Measurements from ENCODE around the gene PGC. TPM values are rescaled to one million over a fixed set of nuclear protein-coding genes. Genes with fewer than 3 reads are reported as not detected.
A peak's percentile ranks its signal among the peaks of the same experiment; 100 is the strongest.

The PGC gene
- total RNA-seq, 1 donor from 2014 or later = not detected

DNA sequence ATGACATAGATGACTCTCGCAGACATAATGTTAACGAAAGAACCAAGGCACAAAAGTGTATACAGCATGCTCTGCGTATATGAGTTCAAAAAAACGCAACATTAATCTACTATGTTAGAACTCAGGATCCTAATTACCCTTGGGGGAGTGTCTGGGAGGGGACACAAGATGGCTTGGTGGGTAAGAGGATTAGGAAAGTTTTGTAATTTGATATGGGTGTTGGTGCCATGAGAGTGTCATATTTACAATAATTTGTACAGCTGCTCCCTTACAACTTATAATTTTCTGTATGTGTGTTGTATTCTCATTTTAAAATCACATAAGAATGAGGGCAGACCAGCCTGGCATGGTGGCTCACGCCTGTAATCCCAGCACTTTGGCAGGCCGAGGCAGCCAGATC lies 50.4 kb downstream of the PGC start:
- Mint-ChIP-seq H3K36me3 (ENCODE audit: low read depth) (peaks cover 58% of the 10 kb centered on the region), H3K9me3 (no peaks in the 10 kb centered on the region), H3K27ac (peak overlapping the region; percentile 70), H3K27me3 (no peaks in the 10 kb centered on the region), H3K4me1 (peaks cover 82% of the 10 kb centered on the region), H3K4me3 (no peak overlapping the region)
- TF ChIP-seq, protein P1, sequence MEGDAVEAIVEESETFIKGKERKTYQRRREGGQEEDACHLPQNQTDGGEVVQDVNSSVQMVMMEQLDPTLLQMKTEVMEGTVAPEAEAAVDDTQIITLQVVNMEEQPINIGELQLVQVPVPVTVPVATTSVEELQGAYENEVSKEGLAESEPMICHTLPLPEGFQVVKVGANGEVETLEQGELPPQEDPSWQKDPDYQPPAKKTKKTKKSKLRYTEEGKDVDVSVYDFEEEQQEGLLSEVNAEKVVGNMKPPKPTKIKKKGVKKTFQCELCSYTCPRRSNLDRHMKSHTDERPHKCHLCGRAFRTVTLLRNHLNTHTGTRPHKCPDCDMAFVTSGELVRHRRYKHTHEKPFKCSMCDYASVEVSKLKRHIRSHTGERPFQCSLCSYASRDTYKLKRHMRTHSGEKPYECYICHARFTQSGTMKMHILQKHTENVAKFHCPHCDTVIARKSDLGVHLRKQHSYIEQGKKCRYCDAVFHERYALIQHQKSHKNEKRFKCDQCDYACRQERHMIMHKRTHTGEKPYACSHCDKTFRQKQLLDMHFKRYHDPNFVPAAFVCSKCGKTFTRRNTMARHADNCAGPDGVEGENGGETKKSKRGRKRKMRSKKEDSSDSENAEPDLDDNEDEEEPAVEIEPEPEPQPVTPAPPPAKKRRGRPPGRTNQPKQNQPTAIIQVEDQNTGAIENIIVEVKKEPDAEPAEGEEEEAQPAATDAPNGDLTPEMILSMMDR (IDR thresholded peaks at IDR 0.05) = no peak
- ATAC-seq (ENCODE audit: low read depth) (no peak), DNase-seq (no peak)
- ChIA-PET POLR2A (interaction anchor here (2.2 to 6.4 kb wide), 2 partner anchors 9 to 37 kb away, joined by 13 to 58 read pairs; no protein-coding TSS in a partner anchor), CTCF (interaction anchor here (1.6 to 5.7 kb wide), 2 partner anchors 8 to 14 kb away, joined by 3 to 32 read pairs; no protein-coding TSS in a partner anchor)
- intact Hi-C loops (cut with micrococcal nuclease) = loop anchor here (2.0 to 5.0 kb wide), 2 partner anchors 14 to 36 kb away; no protein-coding TSS in a partner anchor

DNA sequence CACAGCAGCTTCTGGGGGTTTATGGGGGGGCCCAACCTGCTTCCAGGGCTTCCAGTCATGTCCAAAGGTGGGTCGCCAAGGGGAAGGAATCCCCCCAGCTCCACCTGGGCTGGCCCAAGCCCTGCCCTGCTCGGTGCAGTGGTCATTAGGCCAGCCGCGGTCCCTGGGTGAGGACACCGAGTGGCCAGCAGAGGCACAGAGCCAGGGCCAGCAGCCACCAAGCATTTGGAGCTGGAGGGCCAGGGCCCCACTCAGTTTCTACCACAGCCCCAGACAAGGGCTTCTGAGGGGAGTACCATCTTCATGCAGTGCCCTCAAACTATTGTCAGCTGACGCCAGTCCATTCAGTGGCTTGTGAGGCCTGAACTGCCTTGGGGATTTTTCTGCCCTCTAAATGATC lies 51.4 kb downstream of the PGC start:
- H3K9me3 Mint-ChIP-seq = no peaks in the 10 kb centered on the region
- H3K36me3 Mint-ChIP-seq (ENCODE audit: low read depth) = peaks cover 61% of the 10 kb centered on the region
- H3K4me1 Mint-ChIP-seq = peaks cover 72% of the 10 kb centered on the region
- POLR2A ChIA-PET = interaction anchor here (0.6 to 6.4 kb wide), 5 partner anchors 10 to 247 kb away, joined by 3 to 58 read pairs (median 7); no protein-coding TSS in a partner anchor
- H3K4me3 Mint-ChIP-seq = no peak overlapping the region
- no peak for DNase-seq
- TF ChIP-seq, protein P1 (IDR thresholded peaks at IDR 0.05) = no peak
- no peaks in the 10 kb centered on the region for H3K27me3 Mint-ChIP-seq
- CTCF ChIA-PET = interaction anchor here (0.8 to 5.7 kb wide), 2 partner anchors 9 to 12 kb away, joined by 3 to 32 read pairs; no protein-coding TSS in a partner anchor
- intact Hi-C loops (cut with micrococcal nuclease) = loop anchor here (2.0 to 5.0 kb wide), 2 partner anchors 13 to 36 kb away; no protein-coding TSS in a partner anchor
- ATAC-seq (ENCODE audit: low read depth) = no peak
- peak overlapping the region; percentile 22 for H3K27ac Mint-ChIP-seq

- TF ChIP-seq, protein P1 (IDR thresholded peaks at IDR 0.05) = no peak
- H3K9me3 Mint-ChIP-seq = no peaks in the 10 kb centered on the region
- H3K27ac Mint-ChIP-seq = peak overlapping the region; percentile 77
- H3K4me1 Mint-ChIP-seq = peaks cover 65% of the 10 kb centered on the region
- POLR2A ChIA-PET = interaction anchor here (0.9 to 6.4 kb wide), 5 partner anchors 11 to 39 kb away, joined by 3 to 58 read pairs (median 7); no protein-coding TSS in a partner anchor
- intact Hi-C loops (cut with micrococcal nuclease) = loop anchor here (5.0 kb wide), 1 partner anchor 37 kb away; no protein-coding TSS in a partner anchor
- peak overlapping the region; percentile 15 for H3K4me3 Mint-ChIP-seq
- no peak for DNase-seq
- CTCF ChIA-PET = interaction anchor here (5.7 kb wide), 1 partner anchor 10 kb away, joined by 32 read pairs; no protein-coding TSS in a partner anchor
- peaks cover 65% of the 10 kb centered on the region for H3K36me3 Mint-ChIP-seq (ENCODE audit: low read depth)
- H3K27me3 Mint-ChIP-seq = no peaks in the 10 kb centered on the region
- no peak for ATAC-seq (ENCODE audit: low read depth)
These were observed 52.2 kb downstream of the PGC start for GRCh38 chr6:41694815-41695526.

- Mint-ChIP-seq H3K9me3 (no peaks in the 10 kb centered on the region), H3K27me3 (no peaks in the 10 kb centered on the region), H3K4me1 (peaks cover 54% of the 10 kb centered on the region), H3K27ac (peak overlapping the region; percentile 77), H3K36me3 (ENCODE audit: low read depth) (peaks cover 63% of the 10 kb centered on the region), H3K4me3 (no peak overlapping the region)
- CTCF ChIA-PET = interaction anchor here (3.4 to 5.7 kb wide), 2 partner anchors 9 to 12 kb away, joined by 12 to 32 read pairs; no protein-coding TSS in a partner anchor
- DNase-seq = no peak
- POLR2A ChIA-PET = interaction anchor here (0.5 to 6.4 kb wide), 8 partner anchors 8 to 1768 kb away, joined by 3 to 58 read pairs (median 4); no protein-coding TSS in a partner anchor
- intact Hi-C loops (cut with micrococcal nuclease) = no loop called here
- no peak for ATAC-seq (ENCODE audit: low read depth)
- TF ChIP-seq, protein P1 (IDR thresholded peaks at IDR 0.05) = no peak
These were observed 53.6 kb downstream of the PGC start for GRCh38 chr6:41693281-41694240.
